ENCODE results near the gene TNFAIP8L1. TPM values are rescaled to one million over a fixed set of nuclear protein-coding genes. Genes with fewer than 3 reads are reported as not detected.

The TNFAIP8L1 gene
- total RNA-seq, 1 experiment from 2014 or later: 3.6 TPM

- intact Hi-C loops (cut with micrococcal nuclease): no loop called here
- POLR2A ChIA-PET: interaction anchor here (0.5 kb wide), 1 partner anchor 1703 kb away, joined by 3 read pairs; no protein-coding TSS in a partner anchor
- DNase-seq (ENCODE audit: unreplicated experiment): no peak
- no peaks in the 10 kb centered on the region for H3K9me3 Mint-ChIP-seq (ENCODE audit: unreplicated experiment)
- H3K4me1 Mint-ChIP-seq (ENCODE audit: insufficient read depth, unreplicated experiment): no peaks in the 10 kb centered on the region
- peak overlapping the region; percentile 48 for H3K4me3 Mint-ChIP-seq (ENCODE audit: unreplicated experiment)
- CTCF ChIA-PET: no interaction called here
- no peak overlapping the region for H3K27ac Mint-ChIP-seq (ENCODE audit: low read depth, unreplicated experiment)
- no peak for TF ChIP-seq CTCF (IDR thresholded peaks at IDR 0.05; ENCODE audit: unreplicated experiment)
- H3K36me3 Mint-ChIP-seq (ENCODE audit: insufficient read depth, unreplicated experiment): no peaks in the 10 kb centered on the region
- BruUV-seq (replicated peaks): no TSS peak
- no peaks in the 10 kb centered on the region for H3K27me3 Mint-ChIP-seq (ENCODE audit: insufficient read depth, unreplicated experiment)
These were observed 40.6 kb upstream of the TNFAIP8L1 start for GRCh38 chr19:4598712-4599111.

GRCh38 chr19:4600082-4600481 is 39.2 kb upstream of the TNFAIP8L1 start:
- Mint-ChIP-seq H3K27me3 (ENCODE audit: insufficient read depth, unreplicated experiment) (no peaks in the 10 kb centered on the region), H3K9me3 (ENCODE audit: unreplicated experiment) (no peaks in the 10 kb centered on the region), H3K36me3 (ENCODE audit: insufficient read depth, unreplicated experiment) (no peaks in the 10 kb centered on the region), H3K4me1 (ENCODE audit: insufficient read depth, unreplicated experiment) (no peaks in the 10 kb centered on the region), H3K27ac (ENCODE audit: low read depth, unreplicated experiment) (no peak overlapping the region), H3K4me3 (ENCODE audit: unreplicated experiment) (no peak overlapping the region)
- intact Hi-C loops (cut with micrococcal nuclease): no loop called here
- TF ChIP-seq CTCF (IDR thresholded peaks at IDR 0.05; ENCODE audit: unreplicated experiment): no peak
- no TSS peak for BruUV-seq (replicated peaks)
- DNase-seq (ENCODE audit: unreplicated experiment): no peak
- ChIA-PET CTCF (no interaction called here), POLR2A (no interaction called here)

- ChIA-PET POLR2A (no interaction called here), CTCF (no interaction called here)
- DNase-seq (ENCODE audit: unreplicated experiment): no peak
- H3K9me3 Mint-ChIP-seq (ENCODE audit: unreplicated experiment): no peaks in the 10 kb centered on the region
- no TSS peak for BruUV-seq (replicated peaks)
- TF ChIP-seq CTCF (IDR thresholded peaks at IDR 0.05; ENCODE audit: unreplicated experiment): no peak
- H3K36me3 Mint-ChIP-seq (ENCODE audit: insufficient read depth, unreplicated experiment): no peaks in the 10 kb centered on the region
- intact Hi-C loops (cut with micrococcal nuclease): no loop called here
- no peak overlapping the region for H3K4me3 Mint-ChIP-seq (ENCODE audit: unreplicated experiment)
- no peaks in the 10 kb centered on the region for H3K27me3 Mint-ChIP-seq (ENCODE audit: insufficient read depth, unreplicated experiment)
- H3K4me1 Mint-ChIP-seq (ENCODE audit: insufficient read depth, unreplicated experiment): no peaks in the 10 kb centered on the region
- H3K27ac Mint-ChIP-seq (ENCODE audit: low read depth, unreplicated experiment): no peak overlapping the region
These were observed 38.4 kb upstream of the TNFAIP8L1 start for GRCh38 chr19:4600893-4601292.

GRCh38 chr19:4602173-4602788 is 37.0 kb upstream of the TNFAIP8L1 start:
- no peaks in the 10 kb centered on the region for H3K27me3 Mint-ChIP-seq (ENCODE audit: insufficient read depth, unreplicated experiment)
- no peaks in the 10 kb centered on the region for H3K9me3 Mint-ChIP-seq (ENCODE audit: unreplicated experiment)
- no TSS peak for BruUV-seq (replicated peaks)
- no peak for TF ChIP-seq CTCF (IDR thresholded peaks at IDR 0.05; ENCODE audit: unreplicated experiment)
- POLR2A ChIA-PET: no interaction called here
- no peaks in the 10 kb centered on the region for H3K4me1 Mint-ChIP-seq (ENCODE audit: insufficient read depth, unreplicated experiment)
- H3K36me3 Mint-ChIP-seq (ENCODE audit: insufficient read depth, unreplicated experiment): no peaks in the 10 kb centered on the region
- intact Hi-C loops (cut with micrococcal nuclease): no loop called here
- no peak overlapping the region for H3K27ac Mint-ChIP-seq (ENCODE audit: low read depth, unreplicated experiment)
- H3K4me3 Mint-ChIP-seq (ENCODE audit: unreplicated experiment): no peak overlapping the region
- DNase-seq (ENCODE audit: unreplicated experiment): no peak
- CTCF ChIA-PET: interaction anchor here (0.6 kb wide), 1 partner anchor 34 kb away, joined by 3 read pairs; no protein-coding TSS in a partner anchor
